Measurements from ENCODE around the gene SPRR1A. TPM values are rescaled to one million over a fixed set of nuclear protein-coding genes. Genes with fewer than 3 reads are reported as not detected.

Gene SPRR1A
- total RNA-seq, 2 experiments from 2014 or later = not detected

- Mint-ChIP-seq H3K4me3 (no peak overlapping the region), H3K4me1 (ENCODE audit: low read depth) (no peaks in the 10 kb centered on the region), H3K27ac (no peak overlapping the region), H3K36me3 (ENCODE audit: low read depth) (no peaks in the 10 kb centered on the region), H3K27me3 (ENCODE audit: low read depth) (peaks cover 8% of the 10 kb centered on the region), H3K9me3 (no peaks in the 10 kb centered on the region)
- intact Hi-C loops (cut with micrococcal nuclease) = no loop called here
- CTCF ChIA-PET = no interaction called here
- DNase-seq = no peak
Measured at GRCh38 chr1:152980676-152981075, 3.2 kb upstream of the SPRR1A start.

GRCh38 chr1:152981146-152981871 lies 2.6 kb upstream of the SPRR1A start:
- Mint-ChIP-seq H3K9me3 (no peaks in the 10 kb centered on the region), H3K36me3 (ENCODE audit: low read depth) (no peaks in the 10 kb centered on the region), H3K27ac (no peak overlapping the region), H3K27me3 (ENCODE audit: low read depth) (peaks cover 8% of the 10 kb centered on the region), H3K4me1 (ENCODE audit: low read depth) (no peaks in the 10 kb centered on the region), H3K4me3 (no peak overlapping the region)
- no peak for DNase-seq
- CTCF ChIA-PET = no interaction called here
- intact Hi-C loops (cut with micrococcal nuclease) = no loop called here

- CTCF ChIA-PET = no interaction called here
- intact Hi-C loops (cut with micrococcal nuclease) = no loop called here
- H3K36me3 Mint-ChIP-seq (ENCODE audit: low read depth) = no peaks in the 10 kb centered on the region
- H3K27ac Mint-ChIP-seq = no peak overlapping the region
- no peak overlapping the region for H3K4me3 Mint-ChIP-seq
- no peaks in the 10 kb centered on the region for H3K9me3 Mint-ChIP-seq
- no peak for DNase-seq
- no peaks in the 10 kb centered on the region for H3K4me1 Mint-ChIP-seq (ENCODE audit: low read depth)
- H3K27me3 Mint-ChIP-seq (ENCODE audit: low read depth) = peaks cover 10% of the 10 kb centered on the region
Measured at GRCh38 chr1:152982076-152982475, 1.8 kb upstream of the SPRR1A start.

- H3K9me3 Mint-ChIP-seq = no peaks in the 10 kb centered on the region
- no peak for DNase-seq
- H3K36me3 Mint-ChIP-seq (ENCODE audit: low read depth) = no peaks in the 10 kb centered on the region
- H3K27ac Mint-ChIP-seq = no peak overlapping the region
- intact Hi-C loops (cut with micrococcal nuclease) = no loop called here
- H3K4me3 Mint-ChIP-seq = no peak overlapping the region
- H3K27me3 Mint-ChIP-seq (ENCODE audit: low read depth) = peaks cover 11% of the 10 kb centered on the region
- no peaks in the 10 kb centered on the region for H3K4me1 Mint-ChIP-seq (ENCODE audit: low read depth)
- CTCF ChIA-PET = interaction anchor here (0.6 kb wide), 1 partner anchor 18 kb away, joined by 3 read pairs; no protein-coding TSS in a partner anchor
Measured at GRCh38 chr1:152983234-152983633, 647 bp upstream of the SPRR1A start.

DNA sequence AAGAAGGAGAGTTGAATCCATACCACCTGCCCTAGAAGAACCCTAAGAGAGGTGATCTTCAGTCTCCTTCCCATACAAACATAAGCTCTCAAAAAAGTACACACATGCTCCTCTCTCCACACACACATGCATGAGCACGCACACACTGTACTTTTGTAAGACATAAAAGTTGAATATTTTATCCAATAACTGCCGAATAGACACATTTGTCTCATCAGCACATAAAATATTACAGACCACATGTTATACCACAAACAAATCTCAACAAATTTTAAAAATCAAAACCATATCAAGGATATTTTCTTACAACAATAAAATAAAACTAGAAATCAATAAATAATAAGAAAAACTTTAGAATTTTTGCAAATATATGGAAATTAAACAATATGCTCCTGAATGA lies 2.7 kb downstream of the SPRR1A start:
- no peak for DNase-seq
- H3K4me1 Mint-ChIP-seq (ENCODE audit: low read depth) = no peaks in the 10 kb centered on the region
- no peak overlapping the region for H3K4me3 Mint-ChIP-seq
- CTCF ChIA-PET = no interaction called here
- no peak overlapping the region for H3K27ac Mint-ChIP-seq
- H3K27me3 Mint-ChIP-seq (ENCODE audit: low read depth) = peaks cover 17% of the 10 kb centered on the region
- H3K36me3 Mint-ChIP-seq (ENCODE audit: low read depth) = no peaks in the 10 kb centered on the region
- H3K9me3 Mint-ChIP-seq = no peaks in the 10 kb centered on the region
- intact Hi-C loops (cut with micrococcal nuclease) = no loop called here

DNA sequence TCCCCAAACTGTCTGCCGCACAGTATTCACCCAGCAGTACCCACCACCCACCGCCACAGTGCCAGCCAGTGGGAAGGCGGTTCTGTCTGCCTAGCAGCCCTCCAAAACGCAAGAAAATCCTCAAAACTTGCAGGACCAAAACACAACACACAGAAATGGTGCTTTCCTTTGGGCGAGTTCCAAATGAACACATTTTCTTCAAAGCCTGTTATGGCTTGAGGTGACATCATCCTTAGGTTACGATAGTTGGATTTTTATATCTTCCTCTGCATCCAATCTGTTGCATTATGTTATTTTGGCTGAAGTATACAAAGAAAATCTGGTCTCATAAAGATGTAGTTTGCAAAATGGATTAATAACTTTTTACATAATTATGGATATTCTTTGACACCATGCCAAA lies 9.3 kb downstream of the SPRR1A start:
- no peaks in the 10 kb centered on the region for H3K36me3 Mint-ChIP-seq (ENCODE audit: low read depth)
- CTCF ChIA-PET = no interaction called here
- H3K4me3 Mint-ChIP-seq = no peak overlapping the region
- intact Hi-C loops (cut with micrococcal nuclease) = no loop called here
- no peak for DNase-seq
- no peak overlapping the region for H3K27ac Mint-ChIP-seq
- peaks cover 18% of the 10 kb centered on the region for H3K27me3 Mint-ChIP-seq (ENCODE audit: low read depth)
- no peaks in the 10 kb centered on the region for H3K4me1 Mint-ChIP-seq (ENCODE audit: low read depth)
- H3K9me3 Mint-ChIP-seq = peaks cover 6% of the 10 kb centered on the region

GRCh38 chr1:152995842-152996241 lies 12.0 kb downstream of the SPRR1A start:
- CTCF ChIA-PET = no interaction called here
- Mint-ChIP-seq H3K36me3 (ENCODE audit: low read depth) (no peaks in the 10 kb centered on the region), H3K27me3 (ENCODE audit: low read depth) (peaks cover 15% of the 10 kb centered on the region), H3K27ac (no peak overlapping the region), H3K4me1 (ENCODE audit: low read depth) (no peaks in the 10 kb centered on the region), H3K9me3 (peaks cover 6% of the 10 kb centered on the region), H3K4me3 (no peak overlapping the region)
- intact Hi-C loops (cut with micrococcal nuclease) = no loop called here
- no peak for DNase-seq

DNA sequence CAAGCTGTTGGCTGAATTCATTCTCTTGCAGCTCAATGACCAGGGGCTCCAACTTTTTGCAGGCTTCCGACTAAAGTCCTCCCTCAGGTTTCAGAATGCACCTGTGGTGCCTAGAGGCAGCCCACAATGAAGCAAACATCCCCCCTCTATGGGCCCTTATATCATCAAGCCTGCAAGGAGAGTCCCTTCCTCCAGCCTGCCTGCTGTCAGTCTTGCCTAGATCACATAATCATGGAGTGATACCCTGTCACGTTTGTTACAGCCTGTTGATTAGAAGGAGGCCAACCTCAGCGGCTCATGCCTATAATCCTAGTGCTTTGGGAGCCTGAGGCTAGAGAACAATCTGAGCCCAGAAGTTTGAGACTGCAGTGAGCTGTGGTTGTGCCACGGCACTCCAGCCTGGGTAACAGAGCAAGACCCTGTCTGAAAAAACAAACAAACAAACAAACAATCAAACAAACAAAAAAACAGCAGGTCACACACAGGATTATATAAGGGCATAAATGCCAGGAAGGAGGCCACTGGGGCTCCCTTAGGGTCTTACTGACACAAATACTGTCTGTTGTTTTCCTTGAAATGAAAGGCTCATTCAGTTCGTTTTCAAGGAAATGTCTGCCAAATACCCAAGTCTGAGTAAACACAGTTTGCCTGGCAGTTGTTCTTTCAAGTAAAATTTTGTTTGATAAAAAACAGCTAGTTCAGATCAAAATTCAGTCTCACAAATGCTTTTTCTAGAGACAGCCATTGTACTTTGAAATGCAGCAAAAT lies 12.9 kb downstream of the SPRR1A start:
- H3K36me3 Mint-ChIP-seq (ENCODE audit: low read depth) = no peaks in the 10 kb centered on the region
- no peak overlapping the region for H3K27ac Mint-ChIP-seq
- no peak for DNase-seq
- CTCF ChIA-PET = no interaction called here
- H3K4me1 Mint-ChIP-seq (ENCODE audit: low read depth) = no peaks in the 10 kb centered on the region
- intact Hi-C loops (cut with micrococcal nuclease) = no loop called here
- no peak overlapping the region for H3K4me3 Mint-ChIP-seq
- H3K9me3 Mint-ChIP-seq = peaks cover 6% of the 10 kb centered on the region
- peaks cover 12% of the 10 kb centered on the region for H3K27me3 Mint-ChIP-seq (ENCODE audit: low read depth)

DNA sequence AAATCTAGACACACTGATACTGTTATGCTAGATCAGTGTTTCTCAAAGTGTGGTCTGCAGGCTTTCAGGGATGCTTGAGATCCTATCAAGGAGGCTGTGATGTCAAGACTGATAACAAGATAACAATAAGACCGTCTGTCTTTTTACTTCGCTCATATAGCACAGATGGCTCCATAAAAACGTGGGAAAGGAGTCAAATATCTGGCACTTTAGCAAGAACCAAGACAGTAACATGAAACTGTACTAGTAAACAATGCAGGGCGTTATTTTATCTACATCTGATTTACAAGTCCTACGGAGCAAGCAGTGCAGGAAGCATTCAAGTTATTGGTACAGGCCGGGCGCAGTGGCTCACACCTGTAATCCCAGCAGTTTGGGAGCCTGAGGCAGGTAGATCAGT lies 14.0 kb downstream of the SPRR1A start:
- H3K27me3 Mint-ChIP-seq (ENCODE audit: low read depth) = peaks cover 11% of the 10 kb centered on the region
- H3K9me3 Mint-ChIP-seq = peaks cover 6% of the 10 kb centered on the region
- no peak overlapping the region for H3K4me3 Mint-ChIP-seq
- H3K27ac Mint-ChIP-seq = no peak overlapping the region
- intact Hi-C loops (cut with micrococcal nuclease) = no loop called here
- H3K4me1 Mint-ChIP-seq (ENCODE audit: low read depth) = no peaks in the 10 kb centered on the region
- CTCF ChIA-PET = no interaction called here
- DNase-seq = no peak
- no peaks in the 10 kb centered on the region for H3K36me3 Mint-ChIP-seq (ENCODE audit: low read depth)

GRCh38 chr1:152998476-152998875 lies 14.6 kb downstream of the SPRR1A start:
- Mint-ChIP-seq H3K36me3 (ENCODE audit: low read depth) (no peaks in the 10 kb centered on the region), H3K27me3 (ENCODE audit: low read depth) (peaks cover 8% of the 10 kb centered on the region), H3K27ac (no peak overlapping the region), H3K9me3 (peaks cover 6% of the 10 kb centered on the region), H3K4me1 (ENCODE audit: low read depth) (no peaks in the 10 kb centered on the region), H3K4me3 (no peak overlapping the region)
- intact Hi-C loops (cut with micrococcal nuclease) = no loop called here
- CTCF ChIA-PET = no interaction called here
- DNase-seq = no peak

DNA sequence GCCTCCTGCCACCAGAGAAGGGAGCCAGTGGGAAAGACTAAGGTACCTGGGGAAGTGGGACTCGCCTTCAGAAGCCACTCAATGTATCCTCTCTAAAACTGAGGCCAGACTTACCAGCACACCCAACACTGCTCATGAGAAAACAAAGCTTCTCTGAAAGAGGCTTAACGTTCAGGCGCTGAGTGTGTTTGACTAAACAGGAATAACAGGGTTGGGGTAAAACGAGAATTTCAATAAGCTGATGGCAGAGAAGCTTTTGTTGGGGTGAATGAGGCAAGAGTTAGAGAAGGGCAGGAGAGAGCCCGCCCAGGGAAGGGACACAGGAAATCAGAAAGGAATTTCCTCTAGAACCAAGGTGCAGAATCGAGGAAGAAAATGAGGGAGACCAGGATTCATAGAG lies 15.9 kb downstream of the SPRR1A start:
- H3K4me1 Mint-ChIP-seq (ENCODE audit: low read depth) = no peaks in the 10 kb centered on the region
- no peak overlapping the region for H3K27ac Mint-ChIP-seq
- CTCF ChIA-PET = no interaction called here
- H3K36me3 Mint-ChIP-seq (ENCODE audit: low read depth) = no peaks in the 10 kb centered on the region
- peaks cover 6% of the 10 kb centered on the region for H3K9me3 Mint-ChIP-seq
- no peak overlapping the region for H3K4me3 Mint-ChIP-seq
- H3K27me3 Mint-ChIP-seq (ENCODE audit: low read depth) = peaks cover 7% of the 10 kb centered on the region
- no peak for DNase-seq
- intact Hi-C loops (cut with micrococcal nuclease) = no loop called here

DNA sequence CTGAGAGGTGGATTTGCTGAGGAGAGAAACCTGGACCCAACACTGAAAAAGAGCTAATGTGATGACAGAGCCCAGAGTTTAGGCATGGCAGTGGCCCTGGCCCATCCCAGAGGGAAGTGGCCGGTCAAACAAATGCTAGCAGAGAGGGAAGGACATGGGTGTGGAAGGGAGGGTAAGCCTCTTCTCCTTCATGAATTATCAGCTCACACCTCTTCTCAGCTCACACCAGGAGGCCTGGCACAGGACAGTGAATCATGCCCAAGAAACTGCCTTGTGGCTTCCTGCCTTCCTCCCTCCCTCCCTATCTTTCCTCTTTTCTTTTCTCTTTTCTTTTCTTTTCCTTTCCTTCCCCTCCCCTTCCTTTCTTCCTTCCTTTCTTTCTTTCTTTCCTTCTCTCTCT lies 16.4 kb downstream of the SPRR1A start:
- intact Hi-C loops (cut with micrococcal nuclease) = no loop called here
- H3K4me3 Mint-ChIP-seq = no peak overlapping the region
- H3K4me1 Mint-ChIP-seq (ENCODE audit: low read depth) = no peaks in the 10 kb centered on the region
- DNase-seq = no peak
- CTCF ChIA-PET = no interaction called here
- no peaks in the 10 kb centered on the region for H3K36me3 Mint-ChIP-seq (ENCODE audit: low read depth)
- H3K27ac Mint-ChIP-seq = no peak overlapping the region
- H3K27me3 Mint-ChIP-seq (ENCODE audit: low read depth) = peaks cover 6% of the 10 kb centered on the region
- peaks cover 3% of the 10 kb centered on the region for H3K9me3 Mint-ChIP-seq

DNA sequence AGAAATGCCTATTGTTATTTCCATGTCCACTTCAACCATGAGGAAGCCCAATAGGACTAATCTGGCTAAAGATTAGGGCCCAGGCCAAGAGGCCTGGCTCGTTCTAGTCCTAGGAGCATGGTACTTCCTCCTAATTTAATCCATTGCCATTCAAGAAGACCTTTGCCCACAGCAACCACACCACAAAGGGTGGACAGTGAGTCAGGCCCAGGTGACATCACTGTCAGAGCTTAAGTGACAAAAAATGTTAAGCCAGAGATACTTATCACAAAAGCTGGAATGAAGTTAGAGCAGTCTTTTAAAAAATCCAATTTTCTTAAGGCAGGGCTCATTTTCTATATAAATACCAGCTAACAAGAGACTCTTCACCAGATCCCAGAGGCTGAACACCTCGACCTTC lies 17.5 kb downstream of the SPRR1A start, which contains the start of gene SPRR3:
Gene SPRR3 (plus strand): TSS at position 368 of the 400 bp plus-strand sequence. CDS start 1,272 bp downstream, outside the sequence.
- CTCF ChIA-PET = no interaction called here
- H3K36me3 Mint-ChIP-seq (ENCODE audit: low read depth) = no peaks in the 10 kb centered on the region
- peaks cover 2% of the 10 kb centered on the region for H3K27me3 Mint-ChIP-seq (ENCODE audit: low read depth)
- peaks cover 1% of the 10 kb centered on the region for H3K9me3 Mint-ChIP-seq
- no peak within 1 kb of the TSS for H3K27ac Mint-ChIP-seq
- no peak for DNase-seq
- intact Hi-C loops (cut with micrococcal nuclease) = no loop called here
- H3K4me1 Mint-ChIP-seq (ENCODE audit: low read depth) = no peaks in the 10 kb centered on the region
- no peak within 1 kb of the TSS for H3K4me3 Mint-ChIP-seq
